ENCODE measurements around the gene NID2.
A peak's percentile ranks its signal among the peaks of the same experiment; 100 is the strongest.

NID2 gene

GRCh38 chr14:52023518-52023917 lies 45.3 kb downstream of the NID2 start:
- FAIRE-seq: no peak

- no peak for FAIRE-seq
These were observed 46.8 kb downstream of the NID2 start for GRCh38 chr14:52021957-52022600.

- no peak for FAIRE-seq
These were observed 47.8 kb downstream of the NID2 start for GRCh38 chr14:52020866-52021717.

- FAIRE-seq: no peak
These were observed 48.6 kb downstream of the NID2 start for GRCh38 chr14:52020161-52020714.

GRCh38 chr14:52018970-52019369 lies 49.9 kb downstream of the NID2 start:
- no peak for FAIRE-seq

GRCh38 chr14:52018252-52018651 lies 50.6 kb downstream of the NID2 start:
- no peak for FAIRE-seq

- FAIRE-seq: no peak
These were observed 53.3 kb downstream of the NID2 start for GRCh38 chr14:52015411-52016030.

GRCh38 chr14:52014601-52015267 lies 54.1 kb downstream of the NID2 start:
- no peak for FAIRE-seq

GRCh38 chr14:52013984-52014600 lies 54.8 kb downstream of the NID2 start:
- FAIRE-seq: no peak

- no peak for FAIRE-seq
These were observed 56.2 kb downstream of the NID2 start for GRCh38 chr14:52012635-52013034.

GRCh38 chr14:52011523-52011922 lies 57.3 kb downstream of the NID2 start:
- no peak for FAIRE-seq

- no peak for FAIRE-seq
These were observed 58.6 kb downstream of the NID2 start for GRCh38 chr14:52010173-52010693.

GRCh38 chr14:52008136-52008535 lies 60.7 kb downstream of the NID2 start:
- FAIRE-seq: no peak

- no peak for FAIRE-seq
These were observed 61.2 kb downstream of the NID2 start for GRCh38 chr14:52007637-52008036.

GRCh38 chr14:52007211-52007610 lies 61.6 kb downstream of the NID2 start:
- FAIRE-seq: no peak

GRCh38 chr14:52006361-52006760 lies 62.5 kb downstream of the NID2 start:
- FAIRE-seq: no peak

- FAIRE-seq: no peak
These were observed 63.2 kb downstream of the NID2 start for GRCh38 chr14:52005625-52006024.

- FAIRE-seq: no peak
These were observed 65.5 kb downstream of the NID2 start for GRCh38 chr14:52003324-52003723.

GRCh38 chr14:52002542-52002941 lies 66.3 kb downstream of the NID2 start:
- no peak for FAIRE-seq

- FAIRE-seq: peak; percentile 49
These were observed 68.2 kb downstream of the NID2 start for GRCh38 chr14:52000696-52001095.

GRCh38 chr14:52000019-52000582 lies 68.8 kb downstream of the NID2 start:
- no peak for FAIRE-seq

GRCh38 chr14:51999084-51999483 lies 69.8 kb downstream of the NID2 start:
- FAIRE-seq: no peak

Data from G401.6 (cell line).